Measurements from ENCODE around the gene FHOD3.

Gene FHOD3

GRCh38 chr18:36610661-36611060, 313.1 kb downstream of the FHOD3 start:
- no peak for DNase-seq (ENCODE audit: extremely low read depth in 1 of 2, low read depth in 1 of 2)

GRCh38 chr18:36613069-36613468, 315.6 kb downstream of the FHOD3 start:
- no peak for DNase-seq (ENCODE audit: extremely low read depth in 1 of 2, low read depth in 1 of 2)

GRCh38 chr18:36613810-36614209, 316.3 kb downstream of the FHOD3 start:
- DNase-seq (ENCODE audit: extremely low read depth in 1 of 2, low read depth in 1 of 2), result no peak

- no peak for DNase-seq (ENCODE audit: extremely low read depth in 1 of 2, low read depth in 1 of 2)
Observed at GRCh38 chr18:36620788-36621187, 323.3 kb downstream of the FHOD3 start.

GRCh38 chr18:36622610-36623009, 325.1 kb downstream of the FHOD3 start:
- DNase-seq (ENCODE audit: extremely low read depth in 1 of 2, low read depth in 1 of 2), result no peak

- DNase-seq (ENCODE audit: extremely low read depth in 1 of 2, low read depth in 1 of 2), result no peak
Observed at GRCh38 chr18:36623091-36623490, 325.6 kb downstream of the FHOD3 start.

- no peak for DNase-seq (ENCODE audit: extremely low read depth in 1 of 2, low read depth in 1 of 2)
Observed at GRCh38 chr18:36623681-36624190, 326.2 kb downstream of the FHOD3 start.

GRCh38 chr18:36624451-36625167, 327.1 kb downstream of the FHOD3 start:
- no peak for DNase-seq (ENCODE audit: extremely low read depth in 1 of 2, low read depth in 1 of 2)

GRCh38 chr18:36625386-36625785, 327.9 kb downstream of the FHOD3 start:
- no peak for DNase-seq (ENCODE audit: extremely low read depth in 1 of 2, low read depth in 1 of 2)

GRCh38 chr18:36627637-36628036, 330.1 kb downstream of the FHOD3 start:
- no peak for DNase-seq (ENCODE audit: extremely low read depth in 1 of 2, low read depth in 1 of 2)

- DNase-seq (ENCODE audit: extremely low read depth in 1 of 2, low read depth in 1 of 2), result no peak
Observed at GRCh38 chr18:36628435-36629137, 331.1 kb downstream of the FHOD3 start.

GRCh38 chr18:36629138-36629530, 331.6 kb downstream of the FHOD3 start:
- DNase-seq (ENCODE audit: extremely low read depth in 1 of 2, low read depth in 1 of 2), result no peak

- no peak for DNase-seq (ENCODE audit: extremely low read depth in 1 of 2, low read depth in 1 of 2)
Observed at GRCh38 chr18:36629836-36630235, 332.3 kb downstream of the FHOD3 start.

GRCh38 chr18:36630917-36631316, 333.4 kb downstream of the FHOD3 start:
- DNase-seq (ENCODE audit: extremely low read depth in 1 of 2, low read depth in 1 of 2), result no peak

- no peak for DNase-seq (ENCODE audit: extremely low read depth in 1 of 2, low read depth in 1 of 2)
Observed at GRCh38 chr18:36633961-36634412, 336.5 kb downstream of the FHOD3 start.

GRCh38 chr18:36634573-36635216, 337.2 kb downstream of the FHOD3 start:
- no peak for DNase-seq (ENCODE audit: extremely low read depth in 1 of 2, low read depth in 1 of 2)

- DNase-seq (ENCODE audit: extremely low read depth in 1 of 2, low read depth in 1 of 2), result no peak
Observed at GRCh38 chr18:36635414-36636096, 338.0 kb downstream of the FHOD3 start.

GRCh38 chr18:36636237-36636817, 338.8 kb downstream of the FHOD3 start:
- DNase-seq (ENCODE audit: extremely low read depth in 1 of 2, low read depth in 1 of 2), result no peak

GRCh38 chr18:36638224-36638623, 340.7 kb downstream of the FHOD3 start:
- no peak for DNase-seq (ENCODE audit: extremely low read depth in 1 of 2, low read depth in 1 of 2)

GRCh38 chr18:36640021-36640952, 342.8 kb downstream of the FHOD3 start:
- DNase-seq (ENCODE audit: extremely low read depth in 1 of 2, low read depth in 1 of 2), result no peak
